H9 (cell line): Measurements from ENCODE around the gene CCDC110. TPM values are rescaled to one million over a fixed set of nuclear protein-coding genes. Genes with fewer than 3 reads are reported as not detected.

ENCODE experiments used
- DNase-seq: peaks from one replicate; pipeline ENCODE4 v3.0.0-alpha.2; 2017
- H2AFZ ChIP-seq: one replicate; pipeline ENCODE4 v1.6.1; 2013; ENCODE audit warnings: mild to moderate bottlenecking, low read length, control low read depth, moderate library complexity
- H2AK5ac ChIP-seq: 2 replicates; pipeline ENCODE4 v1.6.1; 2013; ENCODE audit warnings: low read length, control low read depth, mixed read lengths; ENCODE audit not compliant: insufficient read length
- H2BK120ac ChIP-seq: one replicate; pipeline ENCODE4 v1.6.1; 2013; ENCODE audit warnings: low read depth, mild to moderate bottlenecking, low read length, control low read depth, inconsistent platforms; ENCODE audit not compliant: poor library complexity, severe bottlenecking
- H2BK12ac ChIP-seq: 2 replicates; pipeline ENCODE4 v1.6.1; 2013; ENCODE audit warnings: low read length, control low read depth, mixed read lengths, low read depth; ENCODE audit not compliant: insufficient read length
- H2BK15ac ChIP-seq: 2 replicates; pipeline ENCODE4 v1.6.1; 2013; ENCODE audit warnings: low read depth, low read length, control low read depth
- H2BK20ac ChIP-seq: one replicate; pipeline ENCODE4 v1.6.1; 2013; ENCODE audit warnings: low read depth, mild to moderate bottlenecking, low read length, control low read depth, inconsistent platforms; ENCODE audit not compliant: poor library complexity, severe bottlenecking
- H2BK5ac ChIP-seq: 2 replicates; pipeline ENCODE4 v1.6.1; 2013; ENCODE audit warnings: low read length, control low read depth, mixed read lengths; ENCODE audit not compliant: insufficient read length
- H3K14ac ChIP-seq: 2 replicates; pipeline ENCODE4 v1.6.1; 2013; ENCODE audit warnings: low read length, control low read depth; ENCODE audit not compliant: insufficient read depth
- H3K18ac ChIP-seq: 2 replicates; pipeline ENCODE4 v1.6.1; 2013; ENCODE audit warnings: low read depth, mild to moderate bottlenecking, mixed read lengths, low read length, control low read depth; ENCODE audit not compliant: insufficient read length
- H3K23ac ChIP-seq: 2 replicates; pipeline ENCODE4 v1.6.1; 2013; ENCODE audit warnings: low read length, control low read depth, mixed read lengths, low read depth; ENCODE audit not compliant: insufficient read length
- H3K23me2 ChIP-seq: 2 replicates; pipeline ENCODE4 v1.6.1; 2013; ENCODE audit warnings: low read depth, mild to moderate bottlenecking, mixed read lengths, low read length, control low read depth; ENCODE audit not compliant: insufficient read length, poor library complexity, severe bottlenecking
- H3K27ac ChIP-seq: 2 replicates; pipeline ENCODE4 v1.5.1; 2013; ENCODE audit warnings: low read length, control low read depth, mixed read lengths, low read depth; ENCODE audit not compliant: insufficient read length
- H3K27me3 ChIP-seq: 2 replicates; pipeline ENCODE4 v1.6.1; 2013; ENCODE audit warnings: low read length, control low read depth, inconsistent platforms; ENCODE audit not compliant: insufficient read depth
- H3K4ac ChIP-seq: 2 replicates; pipeline ENCODE4 v1.6.1; 2013; ENCODE audit warnings: low read depth, mild to moderate bottlenecking, control low read depth, inconsistent platforms, low read length, moderate library complexity
- H3K4me1 ChIP-seq: 2 replicates; pipeline ENCODE4 v1.6.1; 2013; ENCODE audit warnings: low read length, control low read depth, inconsistent platforms; ENCODE audit not compliant: insufficient read depth
- H3K4me2 ChIP-seq: 2 replicates; pipeline ENCODE4 v1.6.1; 2013; ENCODE audit warnings: low read length, control low read depth, mixed read lengths; ENCODE audit not compliant: insufficient read length, insufficient read depth
- H3K56ac ChIP-seq: 2 replicates; pipeline ENCODE4 v1.6.1; 2013; ENCODE audit warnings: low read depth, mild to moderate bottlenecking, mixed read lengths, low read length, control low read depth; ENCODE audit not compliant: insufficient read length
- H3K79me1 ChIP-seq: 2 replicates; pipeline ENCODE4 v1.6.1; 2013; ENCODE audit warnings: low read depth, mild to moderate bottlenecking, moderate library complexity, low read length, control low read depth, inconsistent platforms; ENCODE audit not compliant: insufficient read depth, poor library complexity, severe bottlenecking
- H3K79me2 ChIP-seq: 2 replicates; pipeline ENCODE4 v1.6.1; 2013; ENCODE audit warnings: low read length, control low read depth, inconsistent platforms; ENCODE audit not compliant: insufficient read depth
- H3K9ac ChIP-seq: 2 replicates; pipeline ENCODE4 v1.6.1; 2013; ENCODE audit warnings: low read length, control low read depth, mixed read lengths; ENCODE audit not compliant: insufficient read length; ENCODE audit errors: extremely low read depth
- H3K9me3 ChIP-seq: one replicate; pipeline ENCODE4 v1.6.1; 2013; ENCODE audit warnings: low read depth, low read length, inconsistent platforms; ENCODE audit not compliant: control insufficient read depth
- H3T11ph ChIP-seq: one replicate; pipeline ENCODE4 v1.6.1; 2013; ENCODE audit warnings: mild to moderate bottlenecking, low read length, control low read depth, inconsistent platforms
- H4K20me1 ChIP-seq: one replicate; pipeline ENCODE4 v1.6.1; 2013; ENCODE audit not compliant: control insufficient read depth, insufficient read length, insufficient read depth
- H4K5ac ChIP-seq: 2 replicates; pipeline ENCODE4 v1.6.1; 2013; ENCODE audit warnings: low read depth, mild to moderate bottlenecking, mixed read lengths, low read length, control low read depth; ENCODE audit not compliant: insufficient read length
- H4K8ac ChIP-seq: replicated peaks from 2 replicates; pipeline ENCODE4 v1.6.1; 2013; ENCODE audit warnings: low read length, control low read depth, mixed read lengths, low read depth; ENCODE audit not compliant: insufficient read length
- H4K91ac ChIP-seq: 2 replicates; pipeline ENCODE4 v1.6.1; 2013; ENCODE audit warnings: low read depth, mild to moderate bottlenecking, moderate library complexity, mixed read lengths, low read length, control low read depth; ENCODE audit not compliant: insufficient read length
- H3K27ac Mint-ChIP-seq, 3 experiments: 2 replicates in 2 of 3; 3 replicates in 1 of 3; pipeline ENCODE4 v1.8.0; 2020 to 2021; ENCODE audit warnings: mixed read lengths in 3 of 3, mild to moderate bottlenecking in 1 of 3, moderate library complexity in 1 of 3
- H3K27me3 Mint-ChIP-seq: 2 replicates; pipeline ENCODE4 v1.8.0; 2021; ENCODE audit warnings: low read depth, mild to moderate bottlenecking, moderate library complexity, mixed read lengths
- H3K36me3 Mint-ChIP-seq, 3 experiments: 2 replicates in 2 of 3; 3 replicates in 1 of 3; pipeline ENCODE4 v1.8.0; 2020 to 2021; ENCODE audit warnings: low read depth in 3 of 3, mixed read lengths in 3 of 3; ENCODE audit not compliant: insufficient read depth in 1 of 3
- H3K4me1 Mint-ChIP-seq, 2 experiments: 2 replicates each; pipeline ENCODE4 v1.8.0; 2020; ENCODE audit warnings: mixed read lengths in 2 of 2
- H3K4me3 Mint-ChIP-seq, 2 experiments: 2 replicates in 1 of 2; 3 replicates in 1 of 2; pipeline ENCODE4 v1.8.0; 2020 to 2021; ENCODE audit warnings: mild to moderate bottlenecking in 2 of 2, mixed read lengths in 2 of 2, moderate library complexity in 1 of 2
- H3K9me3 Mint-ChIP-seq, 2 experiments: 2 replicates in 1 of 2; 3 replicates in 1 of 2; pipeline ENCODE4 v1.8.0; 2020; ENCODE audit warnings: mild to moderate bottlenecking in 2 of 2, mixed read lengths in 2 of 2, moderate library complexity in 1 of 2
- CTCF ChIP-seq: fragments of 200-600 bp; sonication (generic); conservative IDR thresholded peaks from 3 replicates; pipeline ENCODE4 v1.8.0; 2021; ENCODE audit warnings: antibody characterized with exemption, mild to moderate bottlenecking
- WGBS: extraction: QIAGEN DNeasy Blood & Tissue Kit; methylation state at CpG from one replicate; pipeline ENCODE4 v1.1.7; 2013; ENCODE audit warnings: missing lambda C conversion rate, low lambda C conversion rate, mixed read lengths; ENCODE audit not compliant: insufficient read length; ENCODE audit errors: extremely low coverage; 5-methylcytosine and 5-hydroxymethylcytosine counted together
- total RNA-seq: library from RNA; stranded (reverse); gene quantifications from 2 replicates; pipeline ENCODE4 v1.2.1, GENCODE V29; 2021

CCDC110 gene
- total RNA-seq, 1 experiment from 2014 or later = 2.3 TPM

GRCh38 chr4:185514182-185514697, 42.7 kb upstream of the CCDC110 start:
- Histone ChIP-seq H3K4me2 (no peak overlapping the region), H3K23me2 (no peaks in the 10 kb centered on the region), H4K20me1 (no peaks in the 10 kb centered on the region), H3K27me3 (no peaks in the 10 kb centered on the region), H3K56ac (no peak overlapping the region), H2BK15ac (no peak overlapping the region), H2BK12ac (no peak overlapping the region), H4K5ac (no peak overlapping the region), H3K4ac (no peak overlapping the region), H3K18ac (no peak overlapping the region), H3K79me2 (no peaks in the 10 kb centered on the region), H3K4me1 (no peaks in the 10 kb centered on the region), H2BK5ac (no peak overlapping the region), H4K91ac (no peak overlapping the region), H4K8ac (no peak overlapping the region), H3K14ac (no peak overlapping the region), H2AK5ac (no peak overlapping the region), H3K27ac (no peak overlapping the region), H3T11ph (no peak overlapping the region), H3K23ac (no peak overlapping the region), H3K9ac (no peak overlapping the region), H2AFZ (no peak overlapping the region), H2BK120ac (no peak overlapping the region), H2BK20ac (no peak overlapping the region), H3K9me3 (no peaks in the 10 kb centered on the region), H3K79me1 (no peaks in the 10 kb centered on the region)
- Mint-ChIP-seq H3K9me3 (no peaks in the 10 kb centered on the region), H3K27me3 (no peaks in the 10 kb centered on the region), H3K4me1 (no peaks in the 10 kb centered on the region), H3K4me3 (no peak overlapping the region), H3K36me3 (peaks cover 0 to 9% (median 0%) of the 10 kb centered on the region in 3 experiments; a peak in 1 of 7 replicates), H3K27ac (no peak overlapping the region)
- DNase-seq = no peak
- no CpG with 5 or more reads among the region's 17 CpGs for whole genome bisulfite sequencing
- no peak for TF ChIP-seq CTCF
